NT2/D1 (cell line): ENCODE data around the gene ZNF792.

ENCODE experiments used
- SUZ12 ChIP-seq: IDR thresholded peaks from 2 replicates; pipeline ENCODE4 v1.6.1; 2011; ENCODE audit not compliant: insufficient read length, insufficient read depth; ENCODE audit errors: extremely low read depth
- YY1 ChIP-seq: IDR thresholded peaks from 2 replicates; pipeline ENCODE4 v1.6.1; 2011; ENCODE audit not compliant: insufficient read length, insufficient read depth

- no peak for TF ChIP-seq YY1
- no peak for TF ChIP-seq SUZ12
Observed at GRCh38 chr19:34957830-34958751, 5.9 kb downstream of the ZNF792 start.
